GM21528 (cell line): ENCODE data around the gene HSPG2.

Source experiments
- ATAC-seq: cut with Tn5 transposase; IDR thresholded peaks from one replicate; pipeline ENCODE4 v1.9.1; 2021; ENCODE audit warnings: mild to moderate bottlenecking, moderate library complexity; ENCODE audit not compliant: unreplicated experiment, low FRiP score

Gene HSPG2

DNA sequence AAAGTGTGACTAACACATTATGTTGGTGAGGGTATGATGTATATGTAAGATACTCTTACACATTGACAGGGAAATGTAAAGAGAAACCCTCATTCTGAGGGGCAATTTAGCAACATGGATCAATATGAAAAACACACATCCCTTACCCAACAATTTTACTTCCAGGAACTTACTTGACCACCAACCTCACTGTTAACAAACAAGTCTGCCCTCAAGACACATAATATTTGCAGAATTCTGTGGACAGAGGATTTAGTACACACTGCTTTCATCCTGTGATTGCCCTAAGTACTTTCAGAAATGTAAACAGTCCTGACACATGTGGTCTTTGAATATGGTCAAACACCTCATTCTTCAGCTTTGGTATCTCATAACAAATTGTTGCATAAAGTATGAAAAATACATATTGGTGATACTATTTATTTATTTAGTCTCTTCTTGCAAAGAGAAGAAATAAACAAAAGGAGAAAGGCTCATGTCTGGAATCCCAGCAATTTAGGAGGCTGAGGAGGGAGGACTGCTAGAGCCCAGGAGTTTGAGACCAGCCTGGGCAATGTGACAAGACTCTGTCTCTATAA, 161.0 kb downstream of the HSPG2 start:
- no peak for ATAC-seq

DNA sequence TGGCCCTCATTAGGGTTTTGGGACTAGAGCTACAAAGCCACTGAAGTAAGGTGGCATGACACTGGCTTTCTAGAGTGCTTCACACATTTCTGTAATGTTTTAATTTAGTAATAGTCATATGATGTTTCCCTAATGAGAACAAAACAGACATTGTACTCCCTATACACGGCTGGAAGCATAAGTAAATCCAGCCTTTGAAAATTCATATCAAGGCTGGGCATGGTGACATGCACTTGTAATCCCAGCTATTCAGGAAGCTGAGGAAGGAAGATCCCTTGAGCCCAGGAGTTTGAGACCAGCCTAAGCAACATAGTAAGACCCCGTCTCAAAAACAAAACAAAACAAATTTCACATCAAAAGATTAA, 161.6 kb downstream of the HSPG2 start:
- ATAC-seq, result no peak

- no peak for ATAC-seq
Measured at GRCh38 chr1:21774835-21775549, 162.1 kb downstream of the HSPG2 start.

GRCh38 chr1:21773585-21773984, 163.5 kb downstream of the HSPG2 start:
- no peak for ATAC-seq
